ENCODE data around the gene PLA2G12B. TPM values are rescaled to one million over a fixed set of nuclear protein-coding genes. Genes with fewer than 3 reads are reported as not detected.
"Not testable (repeated sequence)": the region's sequence is repeated elsewhere in the genome, so short reads cannot be mapped to it uniquely, and the experiment has no call there.

PLA2G12B gene
- total RNA-seq, 1 donor from 2014 or later, result not detected

DNA sequence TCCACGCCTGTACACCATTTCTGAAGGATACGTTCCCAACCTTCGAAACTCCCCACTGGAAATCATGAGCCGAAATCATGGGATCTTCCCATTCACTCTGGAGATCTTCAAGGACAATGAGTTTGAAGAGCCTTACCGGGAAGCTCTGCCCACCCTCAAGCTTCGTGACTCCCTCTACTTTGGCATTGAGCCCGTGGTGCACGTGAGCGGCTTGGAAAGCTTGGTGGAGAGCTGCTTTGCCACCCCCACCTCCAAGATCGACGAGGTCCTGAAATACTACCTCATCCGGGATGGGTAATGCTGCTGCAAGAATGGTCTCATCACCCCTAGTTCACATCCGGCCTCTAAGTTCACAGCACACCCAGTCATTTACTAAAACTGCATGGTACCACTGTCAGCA lies 30.3 kb downstream of the PLA2G12B start:
- H3K36me3 ChIP-seq, result no peaks in the 10 kb centered on the region
- no peak overlapping the region for H3K4me3 ChIP-seq
- DNase-seq (ENCODE audit: extremely low spot score in 2 of 2), result no peak
- H3K27me3 ChIP-seq, result no peaks in the 10 kb centered on the region
- no peaks in the 10 kb centered on the region for H3K4me1 ChIP-seq
- TF ChIP-seq POLR2A (IDR thresholded peaks at IDR 0.05) (no peak), POLR2AphosphoS5 (IDR thresholded peaks at IDR 0.05; ENCODE audit: insufficient read depth in 1 of 2, low read depth in 1 of 2) (no peak)
- TF ChIP-seq, protein P1, sequence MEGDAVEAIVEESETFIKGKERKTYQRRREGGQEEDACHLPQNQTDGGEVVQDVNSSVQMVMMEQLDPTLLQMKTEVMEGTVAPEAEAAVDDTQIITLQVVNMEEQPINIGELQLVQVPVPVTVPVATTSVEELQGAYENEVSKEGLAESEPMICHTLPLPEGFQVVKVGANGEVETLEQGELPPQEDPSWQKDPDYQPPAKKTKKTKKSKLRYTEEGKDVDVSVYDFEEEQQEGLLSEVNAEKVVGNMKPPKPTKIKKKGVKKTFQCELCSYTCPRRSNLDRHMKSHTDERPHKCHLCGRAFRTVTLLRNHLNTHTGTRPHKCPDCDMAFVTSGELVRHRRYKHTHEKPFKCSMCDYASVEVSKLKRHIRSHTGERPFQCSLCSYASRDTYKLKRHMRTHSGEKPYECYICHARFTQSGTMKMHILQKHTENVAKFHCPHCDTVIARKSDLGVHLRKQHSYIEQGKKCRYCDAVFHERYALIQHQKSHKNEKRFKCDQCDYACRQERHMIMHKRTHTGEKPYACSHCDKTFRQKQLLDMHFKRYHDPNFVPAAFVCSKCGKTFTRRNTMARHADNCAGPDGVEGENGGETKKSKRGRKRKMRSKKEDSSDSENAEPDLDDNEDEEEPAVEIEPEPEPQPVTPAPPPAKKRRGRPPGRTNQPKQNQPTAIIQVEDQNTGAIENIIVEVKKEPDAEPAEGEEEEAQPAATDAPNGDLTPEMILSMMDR (IDR thresholded peaks at IDR 0.05), result no peak
- intact Hi-C loops (cut with DNase I), result no loop called here
- H3K27ac ChIP-seq, result no peak overlapping the region
- H3K9me3 ChIP-seq, result no peaks in the 10 kb centered on the region

DNA sequence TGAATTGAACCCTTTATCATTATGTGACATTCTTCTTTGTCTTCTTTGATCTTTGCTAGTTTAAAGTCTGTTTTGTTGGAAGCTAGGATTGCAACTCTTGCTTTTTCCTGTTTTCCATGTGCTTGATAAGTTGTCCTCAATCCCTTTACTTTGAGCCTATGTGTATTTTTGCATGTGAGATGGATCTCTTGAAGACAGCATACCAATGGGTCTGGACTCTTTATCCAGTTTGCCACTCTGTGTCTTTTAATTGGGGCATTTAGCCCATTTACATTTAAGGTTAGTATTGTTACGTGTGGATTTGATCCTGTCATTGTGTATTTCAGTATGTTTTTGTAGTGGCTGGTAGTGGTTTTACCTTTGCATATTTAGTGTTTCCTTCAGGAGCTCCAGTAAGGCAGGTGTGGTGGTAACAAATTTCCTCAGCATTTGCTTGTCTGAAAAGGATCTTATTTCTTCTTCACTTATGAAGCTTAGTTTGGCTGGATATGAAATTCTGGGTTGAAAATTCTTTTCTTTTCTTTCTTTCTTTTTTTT lies 33.4 kb downstream of the PLA2G12B start:
- DNase-seq (ENCODE audit: extremely low spot score in 2 of 2); H3K4me3 ChIP-seq; H3K27me3 ChIP-seq; H3K27ac ChIP-seq; H3K4me1 ChIP-seq; intact Hi-C loops (cut with DNase I); H3K36me3 ChIP-seq; H3K9me3 ChIP-seq: not testable (repeated sequence)

DNA sequence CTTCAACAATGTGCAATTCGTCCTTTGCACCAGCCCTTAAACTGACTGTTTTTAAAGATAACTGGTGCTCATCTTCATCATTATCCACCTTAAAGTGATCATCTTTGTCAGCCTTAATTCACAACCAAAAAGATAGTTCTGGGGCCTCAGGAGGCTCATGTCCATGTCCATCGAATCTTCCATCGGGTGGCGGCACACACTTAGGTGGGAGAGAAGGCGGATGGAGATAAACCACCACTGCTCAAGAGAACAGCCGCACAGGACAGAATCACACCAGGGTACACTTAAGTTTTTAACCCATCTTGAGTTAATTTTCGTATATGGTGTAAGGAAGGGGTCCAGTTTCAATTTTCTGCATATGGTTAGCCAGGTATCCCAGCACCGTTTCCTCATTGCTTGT lies 36.3 kb downstream of the PLA2G12B start:
- no peak for TF ChIP-seq POLR2A (IDR thresholded peaks at IDR 0.05)
- no peak for TF ChIP-seq POLR2AphosphoS5 (IDR thresholded peaks at IDR 0.05; ENCODE audit: insufficient read depth in 1 of 2, low read depth in 1 of 2)
- TF ChIP-seq, protein P1 (IDR thresholded peaks at IDR 0.05), result no peak
- no peaks in the 10 kb centered on the region for H3K36me3 ChIP-seq
- intact Hi-C loops (cut with DNase I), result no loop called here
- H3K27ac ChIP-seq, result no peak overlapping the region
- no peak overlapping the region for H3K4me3 ChIP-seq
- H3K9me3 ChIP-seq, result no peaks in the 10 kb centered on the region
- DNase-seq (ENCODE audit: extremely low spot score in 2 of 2), result no peak
- no peaks in the 10 kb centered on the region for H3K27me3 ChIP-seq
- H3K4me1 ChIP-seq, result no peaks in the 10 kb centered on the region

- DNase-seq (ENCODE audit: extremely low spot score in 2 of 2); H3K4me3 ChIP-seq; H3K36me3 ChIP-seq; H3K9me3 ChIP-seq; H3K4me1 ChIP-seq; intact Hi-C loops (cut with DNase I); H3K27me3 ChIP-seq; H3K27ac ChIP-seq: not testable (repeated sequence)
Observed at GRCh38 chr10:72917803-72918332, 36.7 kb downstream of the PLA2G12B start.

DNA sequence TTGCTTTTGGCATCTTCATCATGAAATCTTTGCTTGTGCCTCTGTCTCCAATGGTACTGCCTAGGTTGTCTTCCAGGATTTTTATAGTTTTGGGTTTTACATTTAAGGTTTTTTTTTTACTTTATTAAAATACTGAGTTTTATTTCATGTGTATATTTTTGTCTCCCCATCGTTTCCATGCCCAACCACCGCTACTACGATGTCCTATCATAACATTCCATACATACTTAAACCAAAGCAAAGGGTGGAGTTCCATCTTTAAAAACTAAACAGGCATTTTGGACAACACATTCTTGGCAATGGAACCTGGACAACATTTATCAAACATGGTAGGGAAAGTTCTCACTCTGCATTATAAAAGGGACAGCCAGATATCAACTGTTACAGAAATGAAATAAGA lies 37.4 kb downstream of the PLA2G12B start:
- H3K4me3 ChIP-seq; DNase-seq (ENCODE audit: extremely low spot score in 2 of 2); H3K9me3 ChIP-seq; intact Hi-C loops (cut with DNase I); H3K4me1 ChIP-seq; H3K27me3 ChIP-seq; H3K27ac ChIP-seq; H3K36me3 ChIP-seq: not testable (repeated sequence)

GRCh38 chr10:72913287-72913686 lies 41.3 kb downstream of the PLA2G12B start:
- Histone ChIP-seq H3K27me3 (no peaks in the 10 kb centered on the region), H3K27ac (no peak overlapping the region), H3K4me3 (no peak overlapping the region), H3K36me3 (no peaks in the 10 kb centered on the region), H3K9me3 (no peaks in the 10 kb centered on the region), H3K4me1 (no peaks in the 10 kb centered on the region)
- TF ChIP-seq, protein P1 (IDR thresholded peaks at IDR 0.05), result no peak
- no peak for TF ChIP-seq POLR2AphosphoS5 (IDR thresholded peaks at IDR 0.05; ENCODE audit: insufficient read depth in 1 of 2, low read depth in 1 of 2)
- intact Hi-C loops (cut with DNase I), result no loop called here
- no peak for DNase-seq (ENCODE audit: extremely low spot score in 2 of 2)

- no peak for DNase-seq (ENCODE audit: extremely low spot score in 2 of 2)
- Histone ChIP-seq H3K4me3 (no peak overlapping the region), H3K36me3 (no peaks in the 10 kb centered on the region), H3K27me3 (no peaks in the 10 kb centered on the region), H3K4me1 (no peaks in the 10 kb centered on the region), H3K27ac (no peak overlapping the region), H3K9me3 (no peaks in the 10 kb centered on the region)
- TF ChIP-seq POLR2A (IDR thresholded peaks at IDR 0.05) (no peak), POLR2AphosphoS5 (IDR thresholded peaks at IDR 0.05; ENCODE audit: insufficient read depth in 1 of 2, low read depth in 1 of 2) (no peak)
- TF ChIP-seq, protein P1 (IDR thresholded peaks at IDR 0.05), result no peak
- intact Hi-C loops (cut with DNase I), result no loop called here
Observed at GRCh38 chr10:72912736-72913135, 41.9 kb downstream of the PLA2G12B start.
